SK-N-MC (cell line): Measurements from ENCODE around the gene CMIP.

Experiments
- DNase-seq: peaks from one replicate; pipeline ENCODE4 v3.0.0-alpha.2; 2011; ENCODE audit warnings: low read depth, low spot score
- H3K27ac ChIP-seq: fragments of 200-600 bp; sonication (generic); 2 replicates; pipeline ENCODE4 v1.5.1; 2016; ENCODE audit warnings: mixed run types
- H3K36me3 ChIP-seq: fragments of 200-600 bp; sonication (generic); 2 replicates; pipeline ENCODE4 v1.6.1; 2017; ENCODE audit warnings: antibody characterized with exemption, low read length, mixed read lengths; ENCODE audit not compliant: insufficient read depth
- H3K4me3 ChIP-seq: fragments of 200-600 bp; sonication (generic); 2 replicates; pipeline ENCODE4 v1.5.1; 2016
- H3K9ac ChIP-seq: fragments of 200-600 bp; sonication (generic); 2 replicates; pipeline ENCODE4 v1.8.0; 2017; ENCODE audit warnings: mixed run types, mixed read lengths; ENCODE audit not compliant: insufficient read length
- H3K9me3 ChIP-seq: fragments of 200-600 bp; sonication (generic); 2 replicates; pipeline ENCODE4 v1.6.1; 2017; ENCODE audit warnings: low read depth, mild to moderate bottlenecking, antibody characterized with exemption, low read length, moderate library complexity, mixed read lengths
- EZH2 ChIP-seq: fragments of 200-600 bp; sonication (generic); IDR thresholded peaks from one replicate; pipeline ENCODE4 v1.6.1; 2017; ENCODE audit warnings: antibody characterized with exemption
- FOXP2 ChIP-seq: optimal IDR thresholded peaks from 2 replicates; pipeline ENCODE3; 2011; ENCODE audit warnings: mild to moderate bottlenecking, moderate library complexity; ENCODE audit not compliant: insufficient read depth; ENCODE audit errors: extremely low read length, control extremely low read depth
- POLR2AphosphoS5 ChIP-seq: IDR thresholded peaks from 2 replicates; pipeline ENCODE4 v1.6.1; 2012; ENCODE audit warnings: mild to moderate bottlenecking, low read depth, low read length, borderline replicate concordance

The CMIP gene

GRCh38 chr16:81468269-81468902 lies 23.8 kb downstream of the CMIP start:
- Histone ChIP-seq H3K27ac (no peak overlapping the region), H3K9me3 (no peaks in the 10 kb centered on the region), H3K4me3 (no peak overlapping the region), H3K36me3 (no peaks in the 10 kb centered on the region), H3K9ac (no peak overlapping the region)
- no peak for DNase-seq
- TF ChIP-seq FOXP2, result no peak
- no peak for TF ChIP-seq POLR2AphosphoS5
- TF ChIP-seq EZH2, result no peak

- H3K27ac ChIP-seq, result no peak overlapping the region
- no peaks in the 10 kb centered on the region for H3K36me3 ChIP-seq
- DNase-seq, result no peak
- H3K4me3 ChIP-seq, result no peak overlapping the region
- H3K9me3 ChIP-seq, result no peaks in the 10 kb centered on the region
- H3K9ac ChIP-seq, result no peak overlapping the region
- TF ChIP-seq EZH2, result no peak
- no peak for TF ChIP-seq POLR2AphosphoS5
- TF ChIP-seq FOXP2, result no peak
Observed at GRCh38 chr16:81469183-81469677, 24.6 kb downstream of the CMIP start.

- no peak for DNase-seq
- H3K4me3 ChIP-seq, result no peak overlapping the region
Observed at GRCh38 chr16:81469710-81470535, 25.3 kb downstream of the CMIP start.

DNA sequence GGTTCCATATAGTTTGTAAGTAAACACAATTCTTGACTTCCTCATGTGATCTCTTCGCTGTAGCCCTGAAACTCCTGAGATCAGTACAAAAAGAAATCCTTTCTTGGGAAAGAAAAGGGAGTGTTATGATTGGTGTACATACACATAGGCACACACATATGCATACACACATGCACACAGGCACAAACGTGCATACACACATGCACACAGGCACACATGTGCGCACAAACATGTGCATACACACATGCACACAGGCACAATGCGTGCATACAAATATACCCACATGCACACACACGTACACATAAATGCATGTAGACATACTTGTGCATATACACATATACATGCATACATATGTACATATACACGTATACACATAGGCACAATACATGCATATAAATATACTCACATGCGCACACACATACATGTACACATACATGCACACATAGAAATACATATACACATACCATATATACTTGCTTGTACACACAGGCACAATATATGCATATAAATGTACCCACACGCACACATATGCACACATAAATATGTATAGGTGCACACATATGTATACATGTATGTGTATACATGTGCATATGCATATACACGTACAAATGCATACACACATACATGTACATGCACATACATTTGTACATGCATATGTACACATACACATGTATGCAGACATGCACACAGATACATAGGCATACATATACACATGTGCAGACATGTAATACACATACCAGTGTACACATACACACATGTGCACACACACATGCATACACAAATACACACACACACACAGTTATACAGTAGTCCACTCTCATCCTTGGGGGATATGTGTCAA lies 26.4 kb downstream of the CMIP start:
- Histone ChIP-seq H3K9ac (no peak overlapping the region), H3K27ac (no peak overlapping the region), H3K9me3 (no peaks in the 10 kb centered on the region), H3K36me3 (no peaks in the 10 kb centered on the region), H3K4me3 (no peak overlapping the region)
- DNase-seq, result no peak
- TF ChIP-seq FOXP2 (no peak), EZH2 (no peak), POLR2AphosphoS5 (no peak)

More at GRCh38 chr16:81469710-81470535, 25.3 kb downstream of the CMIP start:
- H3K36me3 ChIP-seq, result no peaks in the 10 kb centered on the region
- no peak for TF ChIP-seq EZH2
- TF ChIP-seq POLR2AphosphoS5, result no peak
- no peak for TF ChIP-seq FOXP2
- no peak overlapping the region for H3K27ac ChIP-seq
- no peak overlapping the region for H3K9ac ChIP-seq
- no peaks in the 10 kb centered on the region for H3K9me3 ChIP-seq

DNA sequence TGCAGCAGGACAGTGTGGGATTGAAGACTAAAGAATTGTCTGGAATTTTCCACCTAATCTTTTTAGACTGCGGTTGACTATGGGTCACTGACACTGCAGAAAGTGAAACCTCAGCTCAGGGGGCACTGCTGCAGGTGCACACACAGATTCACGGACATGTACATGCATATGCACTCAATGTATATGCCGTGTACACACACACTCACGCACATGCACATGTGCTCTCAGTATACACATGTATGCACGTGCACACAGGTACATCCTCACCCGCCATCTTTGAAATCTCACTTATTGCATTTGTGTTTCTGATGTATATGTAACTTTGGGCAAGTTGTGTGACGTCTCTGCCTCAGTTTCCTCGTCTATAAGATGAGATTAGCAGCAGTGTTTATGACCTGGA lies 27.3 kb downstream of the CMIP start:
- no peak for TF ChIP-seq EZH2
- TF ChIP-seq FOXP2, result no peak
- no peak for TF ChIP-seq POLR2AphosphoS5
- no peak for DNase-seq
- no peaks in the 10 kb centered on the region for H3K9me3 ChIP-seq
- no peak overlapping the region for H3K4me3 ChIP-seq
- H3K9ac ChIP-seq, result no peak overlapping the region
- no peaks in the 10 kb centered on the region for H3K36me3 ChIP-seq
- no peak overlapping the region for H3K27ac ChIP-seq

GRCh38 chr16:81472391-81472790 lies 27.8 kb downstream of the CMIP start:
- Histone ChIP-seq H3K9me3 (no peaks in the 10 kb centered on the region), H3K4me3 (no peak overlapping the region), H3K27ac (no peak overlapping the region), H3K36me3 (no peaks in the 10 kb centered on the region), H3K9ac (no peak overlapping the region)
- no peak for DNase-seq
- TF ChIP-seq FOXP2 (no peak), POLR2AphosphoS5 (no peak)

DNA sequence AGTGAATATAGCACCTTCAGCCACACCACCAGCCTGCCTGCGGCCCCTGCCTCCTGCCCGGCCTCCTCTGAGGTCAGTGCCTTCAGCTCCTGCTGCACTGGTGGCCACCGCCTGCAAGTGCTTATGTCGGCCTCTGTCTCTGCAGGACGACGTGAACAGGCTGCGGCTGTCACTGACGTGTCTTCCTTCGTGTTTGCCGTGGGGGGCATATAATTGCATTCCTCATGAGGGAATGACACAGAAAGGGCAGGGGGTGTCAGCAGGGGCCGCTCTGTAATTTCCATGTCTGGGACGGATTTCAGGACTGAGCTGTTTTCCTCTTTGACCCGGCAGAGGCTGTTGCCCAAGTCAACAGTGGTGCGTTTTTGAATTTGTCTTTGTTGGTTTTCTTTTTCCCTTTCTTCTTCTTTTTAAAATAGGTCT lies 28.5 kb downstream of the CMIP start:
- no peaks in the 10 kb centered on the region for H3K36me3 ChIP-seq
- no peak for TF ChIP-seq FOXP2
- TF ChIP-seq EZH2, result no peak
- no peak for TF ChIP-seq POLR2AphosphoS5
- no peak overlapping the region for H3K27ac ChIP-seq
- no peak overlapping the region for H3K9ac ChIP-seq
- no peak overlapping the region for H3K4me3 ChIP-seq
- DNase-seq, result no peak
- no peaks in the 10 kb centered on the region for H3K9me3 ChIP-seq

GRCh38 chr16:81473558-81473957 lies 28.9 kb downstream of the CMIP start:
- no peak for DNase-seq
- no peaks in the 10 kb centered on the region for H3K9me3 ChIP-seq
- H3K36me3 ChIP-seq, result no peaks in the 10 kb centered on the region
- no peak overlapping the region for H3K9ac ChIP-seq
- H3K4me3 ChIP-seq, result no peak overlapping the region
- TF ChIP-seq FOXP2 (no peak), POLR2AphosphoS5 (no peak), EZH2 (no peak)
- no peak overlapping the region for H3K27ac ChIP-seq
